GM23338 (cell line): ENCODE data around the gene GNAS. TPM values are rescaled to one million over a fixed set of nuclear protein-coding genes. Genes with fewer than 3 reads are reported as not detected.

ENCODE experiments used
- ATAC-seq: fragments of 200-7000 bp; cut with Tn5 transposase; 3 replicates; pipeline ENCODE4 v1.9.1; 2020
- DNase-seq: peaks from one replicate; pipeline ENCODE4 v3.0.0-alpha.2; 2015; ENCODE audit warnings: low spot score
- H2AFZ ChIP-seq: fragments of 200-600 bp; sonication (generic); 2 replicates; pipeline ENCODE4 v1.8.0; 2016; ENCODE audit warnings: antibody characterized with exemption, mild to moderate bottlenecking, moderate library complexity
- H3F3A ChIP-seq: fragments of 200-600 bp; sonication (generic); replicated peaks from 2 replicates; pipeline ENCODE4 v1.8.0; 2017; ENCODE audit warnings: antibody characterized with exemption, mixed run types, low read depth
- H3K27ac ChIP-seq: fragments of 200-600 bp; sonication (generic); 2 replicates; pipeline ENCODE4 v1.6.1; 2016; ENCODE audit warnings: low read depth
- H3K27me3 ChIP-seq: fragments of 200-600 bp; sonication (generic); 2 replicates; pipeline ENCODE4 v1.8.0; 2016; ENCODE audit warnings: mild to moderate bottlenecking, mixed run types, moderate library complexity; ENCODE audit not compliant: insufficient read depth
- H3K36me3 ChIP-seq: fragments of 200-600 bp; sonication (generic); 2 replicates; pipeline ENCODE4 v1.8.0; 2016; ENCODE audit warnings: mild to moderate bottlenecking; ENCODE audit not compliant: insufficient read depth
- H3K4me1 ChIP-seq: fragments of 200-600 bp; sonication (generic); 2 replicates; pipeline ENCODE4 v1.8.0; 2016; ENCODE audit warnings: mild to moderate bottlenecking, moderate library complexity; ENCODE audit not compliant: insufficient read depth
- H3K4me2 ChIP-seq: fragments of 200-600 bp; sonication (generic); 2 replicates; pipeline ENCODE4 v1.7.1; 2017; ENCODE audit warnings: mixed run types
- H3K4me3 ChIP-seq: fragments of 200-600 bp; sonication (generic); 2 replicates; pipeline ENCODE4 v1.6.1; 2016; ENCODE audit warnings: mixed run types
- H3K79me2 ChIP-seq: fragments of 200-600 bp; sonication (generic); replicated peaks from 2 replicates; pipeline ENCODE4 v1.8.0; 2017; ENCODE audit warnings: mild to moderate bottlenecking; ENCODE audit not compliant: insufficient read depth
- H3K9me2 ChIP-seq: fragments of 200-600 bp; sonication (generic); 2 replicates; pipeline ENCODE4 v1.8.0; 2017; ENCODE audit not compliant: insufficient read depth
- H4K20me1 ChIP-seq: fragments of 200-600 bp; sonication (generic); replicated peaks from 2 replicates; pipeline ENCODE4 v1.8.0; 2017; ENCODE audit warnings: mild to moderate bottlenecking; ENCODE audit not compliant: insufficient read depth
- H3K27ac Mint-ChIP-seq: 2 replicates; pipeline ENCODE4 v1.8.0; 2020; ENCODE audit warnings: inconsistent platforms, mild to moderate bottlenecking, moderate library complexity, mixed read lengths
- H3K27me3 Mint-ChIP-seq: 3 replicates; pipeline ENCODE4 v1.8.0; 2022; ENCODE audit warnings: low read depth, mild to moderate bottlenecking, moderate library complexity, mixed read lengths, inconsistent platforms; ENCODE audit not compliant: insufficient read depth, poor library complexity
- H3K36me3 Mint-ChIP-seq: 3 replicates; pipeline ENCODE4 v1.8.0; 2021; ENCODE audit warnings: low read depth, mild to moderate bottlenecking, inconsistent platforms, moderate library complexity, mixed read lengths
- H3K4me1 Mint-ChIP-seq: 3 replicates; pipeline ENCODE4 v1.8.0; 2020; ENCODE audit warnings: mild to moderate bottlenecking, inconsistent platforms, mixed read lengths
- H3K4me3 Mint-ChIP-seq: 3 replicates; pipeline ENCODE4 v1.8.0; 2021; ENCODE audit warnings: moderate library complexity, mild to moderate bottlenecking, inconsistent platforms, mixed read lengths
- H3K9me3 Mint-ChIP-seq: 3 replicates; pipeline ENCODE4 v1.8.0; 2020; ENCODE audit warnings: moderate library complexity, mild to moderate bottlenecking, inconsistent platforms, mixed read lengths
- CREB1 ChIP-seq: fragments of 250-450 bp; sonication (Bioruptor Pico); IDR thresholded peaks from 2 replicates; pipeline ENCODE4 v1.5.0; 2020; ENCODE audit warnings: low read depth, mild to moderate bottlenecking, moderate library complexity
- CTCF ChIP-seq, 2 experiments: fragments of 200-600 bp in 1 of 2; sonication (generic) in 1 of 2; conservative IDR thresholded peaks; 2 replicates each; pipeline versions ENCODE4 v1.5.1 to v1.6.1; 2016 to 2017; ENCODE audit warnings: antibody characterized with exemption in 2 of 2, low read depth in 2 of 2, mild to moderate bottlenecking in 2 of 2, moderate library complexity in 1 of 2
- EZH2 ChIP-seq: fragments of 200-600 bp; sonication (generic); IDR thresholded peaks from one replicate; pipeline ENCODE4 v1.8.0; 2017; ENCODE audit warnings: antibody characterized with exemption, mild to moderate bottlenecking, low read depth; ENCODE audit not compliant: unreplicated experiment
- EZH2phosphoT487 ChIP-seq: fragments of 200-600 bp; sonication (generic); IDR thresholded peaks from one replicate; pipeline ENCODE4 v1.8.1; 2018; ENCODE audit warnings: antibody characterized with exemption; ENCODE audit not compliant: unreplicated experiment
- JUNB ChIP-seq: IDR thresholded peaks from one replicate; pipeline ENCODE4 v1.6.1; 2016; ENCODE audit warnings: antibody characterized with exemption; ENCODE audit not compliant: unreplicated experiment
- NANOG ChIP-seq: IDR thresholded peaks from 2 replicates; pipeline ENCODE4 v1.6.1; 2016; ENCODE audit warnings: antibody characterized with exemption, borderline replicate concordance
- POLR2AphosphoS5 ChIP-seq: IDR thresholded peaks from 2 replicates; pipeline ENCODE4 v1.6.1; 2016; ENCODE audit warnings: antibody characterized with exemption, low read depth
- REST ChIP-seq: IDR thresholded peaks from one replicate; pipeline ENCODE4 v1.6.1; 2018; ENCODE audit warnings: antibody characterized with exemption; ENCODE audit not compliant: unreplicated experiment
- ZNF114 ChIP-seq: fragments of 250-450 bp; sonication (Bioruptor Pico); IDR thresholded peaks from 2 replicates; pipeline ENCODE4 v1.5.0; 2020; ENCODE audit warnings: mild to moderate bottlenecking, moderate library complexity
- ZNF462 ChIP-seq: fragments of 250-450 bp; sonication (Bioruptor Pico); IDR thresholded peaks from 2 replicates; pipeline ENCODE4 v1.5.0; 2020; ENCODE audit warnings: mild to moderate bottlenecking, moderate library complexity
- polyA plus RNA-seq: library from polyadenylated mRNA; unstranded; fragments of >200 nt; fragmentation: Nextera tagmentation; extraction: Ambion mirVana; gene quantifications from 2 replicates; pipeline ENCODE4 v1.2.1, GENCODE V29; 2016
- total RNA-seq: library from RNA; depleted of rRNA; stranded (reverse); fragments of >200 nt; shearing (Covaris generic); gene quantifications from 2 replicates; pipeline ENCODE4 v1.2.3, GENCODE V29; 2014

GNAS gene
- total and polyA plus RNA-seq, 2 experiments from 2014 or later = 917 to 1,042 TPM

GRCh38 chr20:58886546-58886945 is 34.0 kb downstream of the GNAS start:
- ATAC-seq (no peak), DNase-seq (no peak)
- Histone ChIP-seq H2AFZ (no peak overlapping the region), H3K36me3 (no peaks in the 10 kb centered on the region), H4K20me1 (no peaks in the 10 kb centered on the region), H3K27ac (no peak overlapping the region), H3K9me2 (0 out of 2 replicates have a peak, but pooled peaks cover 5% of the 10 kb centered on the region), H3K79me2 (peaks cover 18% of the 10 kb centered on the region), H3K27me3 (peaks cover 8% of the 10 kb centered on the region), H3K4me1 (peaks cover 31% of the 10 kb centered on the region), H3F3A (peaks cover 6% of the 10 kb centered on the region; the same call in 1 of the 2 replicates), H3K4me3 (no peak overlapping the region), H3K4me2 (no peak overlapping the region)
- Mint-ChIP-seq H3K4me3 (no peak overlapping the region), H3K4me1 (peaks cover 47% of the 10 kb centered on the region), H3K27me3 (peaks cover 12% of the 10 kb centered on the region), H3K27ac (no peak overlapping the region), H3K9me3 (no peaks in the 10 kb centered on the region; the same call in 1 of the 3 replicates), H3K36me3 (peaks cover 48% of the 10 kb centered on the region)
- TF ChIP-seq EZH2 (no peak), CTCF (conservative IDR thresholded peaks at IDR 0.05; ENCODE audit: low read depth in 2 of 2) (no peak), JUNB (no peak), REST (no peak), ZNF114 (CRISPR knock-in tag) (no peak), POLR2AphosphoS5 (no peak), EZH2phosphoT487 (no peak)

- Histone ChIP-seq H3K9me2 (0 out of 2 replicates have a peak, but pooled peaks cover 5% of the 10 kb centered on the region), H3K27me3 (peaks cover 8% of the 10 kb centered on the region), H3K4me2 (peak overlapping the region; percentile 90), H3K4me3 (peak overlapping the region; percentile 83), H2AFZ (0 out of 2 replicates have a peak overlapping the region, but pooled peaks have one; percentile 59), H3K36me3 (no peaks in the 10 kb centered on the region), H3K4me1 (peaks cover 18% of the 10 kb centered on the region), H4K20me1 (no peaks in the 10 kb centered on the region), H3F3A (peaks cover 6% of the 10 kb centered on the region; the same call in 1 of the 2 replicates), H3K79me2 (peaks cover 24% of the 10 kb centered on the region), H3K27ac (peak overlapping the region; percentile 45; the same call in 1 of the 2 replicates)
- TF ChIP-seq EZH2 = no peak
- TF ChIP-seq ZNF462 = no peak
- no peak for TF ChIP-seq NANOG
- no peak for TF ChIP-seq CREB1 (CRISPR knock-in tag)
- TF ChIP-seq POLR2AphosphoS5 = no peak
- H3K36me3 Mint-ChIP-seq = peaks cover 52% of the 10 kb centered on the region
- H3K4me3 Mint-ChIP-seq = peak overlapping the region; percentile 84
- no peaks in the 10 kb centered on the region; the same call in 1 of the 3 replicates for H3K9me3 Mint-ChIP-seq
- H3K27ac Mint-ChIP-seq = peak overlapping the region; percentile 86
- no peak for DNase-seq
- peaks cover 33% of the 10 kb centered on the region for H3K4me1 Mint-ChIP-seq
- peaks cover 15% of the 10 kb centered on the region for H3K27me3 Mint-ChIP-seq
- no peak for ATAC-seq
These were observed 35.6 kb downstream of the GNAS start for GRCh38 chr20:58888103-58888502.
